Diencephalon (tissue), 1 donor: ENCODE results near the gene TMPO. TPM values are rescaled to one million over a fixed set of nuclear protein-coding genes. Genes with fewer than 3 reads are reported as not detected.

Experiments used
- small RNA-seq: library from RNA; depleted of rRNA; stranded (forward); fragments of <200 nt; gene quantifications from one replicate; pipeline ENCODE3, GENCODE V24; 2014
- total RNA-seq: library from RNA; depleted of rRNA; stranded (reverse); fragments of >200 nt; gene quantifications from one replicate; pipeline ENCODE4 v1.2.3, GENCODE V29; 2014

Gene TMPO
- total RNA-seq = 125 TPM

GRCh38 chr12:98515287-98516110, at the start of gene TMPO:
Gene TMPO (plus strand): TSS chr12:98515590. CDS start chr12:98515868, 278 bp downstream.

GRCh38 chr12:98593351-98594049, 78.1 kb downstream of the TMPO start, which contains the start of gene SLC25A3:
Gene SLC25A3 (plus strand): TSS chr12:98593686. CDS start chr12:98593979, 293 bp downstream.

Small RNA genes within 50 kb of the gene (small RNA-seq; reads per million reads assigned to genes)
- 4.0 reads per million, percentile 91 among the genes with 10 or more reads in this experiment for gene SNORA53

Other genes with a start within 250 kb of the TMPO start
- gene SLC25A3, start 78.1 kb downstream of the TMPO start, total RNA-seq = 276 TPM
- 10.1 TPM for gene IKBIP, start 129.2 kb downstream of the TMPO start, total RNA-seq
- 45.0 TPM for gene APAF1, start 129.7 kb downstream of the TMPO start, total RNA-seq